Stomach (tissue), 9 donors: ENCODE data around the gene CTH. TPM values are rescaled to one million over a fixed set of nuclear protein-coding genes. Genes with fewer than 3 reads are reported as not detected.
"Not testable (repeated sequence)": the region's sequence is repeated elsewhere in the genome, so short reads cannot be mapped to it uniquely, and the experiment has no call there.

ENCODE experiments used
- DNase-seq, 2 donors: peaks; one replicate each; pipeline versions ENCODE4 v3.0.0 to v3.0.0-alpha.2; 2013 to 2019
- H3K27ac ChIP-seq, 5 donors: fragments of 200-600 bp in 4 of 5; sonication (generic) in 4 of 5; one replicate each; pipeline ENCODE4 v1.5.1; 2013 to 2019; ENCODE audit warnings: mild to moderate bottlenecking in 1 of 5, moderate library complexity in 1 of 5
- H3K27me3 ChIP-seq, 3 donors: fragments of 200-600 bp; sonication (generic); one replicate each; pipeline ENCODE4 v1.5.1; 2017 to 2019; ENCODE audit warnings: mixed run types in 1 of 3
- H3K36me3 ChIP-seq, 4 donors: fragments of 200-600 bp; sonication (generic); 1 replicate in 3 of 4; 2 replicates in 1 of 4; pipeline ENCODE4 v1.5.1; 2016 to 2019
- H3K4me1 ChIP-seq, 4 donors: fragments of 200-600 bp; sonication (generic); one replicate each; pipeline ENCODE4 v1.5.1; 2016 to 2019
- H3K4me3 ChIP-seq, 4 donors: fragments of 200-600 bp; sonication (generic) in 3 of 4; one replicate each; pipeline ENCODE4 v1.5.1; 2016 to 2019; ENCODE audit warnings: mild to moderate bottlenecking in 1 of 4
- H3K9me3 ChIP-seq, 4 donors: fragments of 200-600 bp; sonication (generic); one replicate each; pipeline ENCODE4 v1.5.1; 2016 to 2019
- CTCF ChIP-seq, 7 experiments: fragments of 450-650 bp in 4 of 7; fragments of 200-600 bp in 3 of 7; sonication (generic) in 3 of 7; IDR thresholded peaks; one replicate each; pipeline ENCODE4 v1.5.1; 2016 to 2019; ENCODE audit warnings: antibody characterized with exemption in 7 of 7, control low read depth in 2 of 7, mild to moderate bottlenecking in 1 of 7
- EP300 ChIP-seq: sonication (generic); formaldehyde crosslinking; IDR thresholded peaks from one replicate; pipeline ENCODE4 v1.6.1; 2017; ENCODE audit warnings: antibody characterized with exemption
- POLR2A ChIP-seq, 4 donors: fragments of 450-650 bp; IDR thresholded peaks; one replicate each; pipeline ENCODE4 v1.6.1; 2016; ENCODE audit warnings: antibody characterized with exemption in 4 of 4, control low read depth in 2 of 4, mild to moderate bottlenecking in 1 of 4, moderate library complexity in 1 of 4
- POLR2AphosphoS5 ChIP-seq, 3 donors: sonication (generic); formaldehyde crosslinking; IDR thresholded peaks; one replicate each; pipeline ENCODE4 v1.6.1; 2016; ENCODE audit warnings: antibody characterized with exemption in 3 of 3
- WGBS, 5 donors: extraction: QIAGEN DNeasy Blood & Tissue Kit in 3 of 5; methylation state at CpG; one replicate each; pipeline versions ENCODE4 v1.1.5 to v1.1.7; 2013 to 2018; 5-methylcytosine and 5-hydroxymethylcytosine counted together
- intact Hi-C: fragments of 100-400 bp; cut with DNase I; formaldehyde crosslinking; loops from one replicate; pipeline ENCODE4 v1.15.1; 2023; ENCODE audit warnings: low total_unique reads
- polyA plus RNA-seq, 3 donors: library from polyadenylated mRNA; stranded (reverse); fragments of 200-250 nt; gene quantifications; one replicate each; pipeline ENCODE4 v1.2.3, GENCODE V29; 2013
- total RNA-seq, 5 donors: library from RNA; depleted of rRNA; stranded (reverse); fragments of >200 nt; gene quantifications; one replicate each; pipeline versions ENCODE4 v1.1.0 to v1.2.3, GENCODE V29; 2014 to 2016
- donor health status: healthy with polysubstance abuse.
- donor health status: Bipolar disorder and iron deficiency.
- donor health status: healthy.

The CTH gene
- total and polyA plus RNA-seq, 8 donors = 0.89 to 16.9 (median 5.6) TPM

- Histone ChIP-seq H3K27me3 (no peaks in the 10 kb centered on the region), H3K36me3 (peaks cover 0 to 25% (median 0%) of the 10 kb centered on the region in 4 donors), H3K27ac (no peak overlapping the region), H3K9me3 (no peaks in the 10 kb centered on the region), H3K4me1 (no peaks in the 10 kb centered on the region), H3K4me3 (no peak overlapping the region)
- 68 to 83% (median 74%) methylated on average over 4 of the region's 4 CpGs for WGBS, 5 donors
- intact Hi-C loops = no loop called here
- no peak for TF ChIP-seq CTCF (IDR thresholded peaks at IDR 0.05)
- no peak for TF ChIP-seq POLR2AphosphoS5 (IDR thresholded peaks at IDR 0.05)
- TF ChIP-seq EP300 = no peak
- TF ChIP-seq POLR2A (IDR thresholded peaks at IDR 0.05) = no peak
- no peak for DNase-seq
Observed at GRCh38 chr1:70372426-70372825, 38.6 kb upstream of the CTH start.

GRCh38 chr1:70373580-70373979 is 37.5 kb upstream of the CTH start:
- H3K27ac ChIP-seq, H3K4me1 ChIP-seq, H3K9me3 ChIP-seq, H3K27me3 ChIP-seq, H3K4me3 ChIP-seq, DNase-seq, intact Hi-C loops: not testable (repeated sequence)
- peaks cover 0 to 15% (median 0%) of the 10 kb centered on the region in 4 donors for H3K36me3 ChIP-seq
- 70 to 86% (median 73%) methylated on average over 2 of the region's 2 CpGs for WGBS, 5 donors

- 61 to 83% (median 79%) methylated on average over 6 of the region's 6 CpGs for WGBS, 5 donors
- no peaks in the 10 kb centered on the region for H3K4me1 ChIP-seq
- H3K36me3 ChIP-seq = no peaks in the 10 kb centered on the region
- no peak for DNase-seq
- H3K27ac ChIP-seq = no peak overlapping the region
- intact Hi-C loops = no loop called here
- TF ChIP-seq POLR2A (IDR thresholded peaks at IDR 0.05) (no peak), CTCF (IDR thresholded peaks at IDR 0.05) (no peak), EP300 (no peak), POLR2AphosphoS5 (IDR thresholded peaks at IDR 0.05) (no peak)
- no peaks in the 10 kb centered on the region for H3K9me3 ChIP-seq
- no peaks in the 10 kb centered on the region for H3K27me3 ChIP-seq
- H3K4me3 ChIP-seq = no peak overlapping the region
Observed at GRCh38 chr1:70376196-70376595, 34.9 kb upstream of the CTH start.

GRCh38 chr1:70382682-70383081 is 28.4 kb upstream of the CTH start:
- no peak overlapping the region for H3K4me3 ChIP-seq
- intact Hi-C loops = no loop called here
- H3K9me3 ChIP-seq = no peaks in the 10 kb centered on the region
- H3K36me3 ChIP-seq = no peaks in the 10 kb centered on the region
- H3K27me3 ChIP-seq = no peaks in the 10 kb centered on the region
- H3K4me1 ChIP-seq = no peaks in the 10 kb centered on the region
- TF ChIP-seq POLR2A (IDR thresholded peaks at IDR 0.05) = no peak
- TF ChIP-seq EP300 = no peak
- TF ChIP-seq CTCF (IDR thresholded peaks at IDR 0.05) = no peak
- no peak for TF ChIP-seq POLR2AphosphoS5 (IDR thresholded peaks at IDR 0.05)
- no peak for DNase-seq
- H3K27ac ChIP-seq = no peak overlapping the region

- Histone ChIP-seq H3K9me3 (no peaks in the 10 kb centered on the region), H3K27me3 (no peaks in the 10 kb centered on the region), H3K4me1 (no peaks in the 10 kb centered on the region), H3K36me3 (no peaks in the 10 kb centered on the region), H3K4me3 (no peak overlapping the region), H3K27ac (no peak overlapping the region)
- DNase-seq = no peak
- intact Hi-C loops = no loop called here
- WGBS, 5 donors = 84 to 94% (median 90%) methylated on average over 3 of the region's 3 CpGs
- no peak for TF ChIP-seq CTCF (IDR thresholded peaks at IDR 0.05)
- no peak for TF ChIP-seq EP300
- TF ChIP-seq POLR2A (IDR thresholded peaks at IDR 0.05) = no peak
- TF ChIP-seq POLR2AphosphoS5 (IDR thresholded peaks at IDR 0.05) = no peak
Observed at GRCh38 chr1:70383483-70383882, 27.6 kb upstream of the CTH start.
